H1 (cell line): Measurements from ENCODE around the gene NHSL2. TPM values are rescaled to one million over a fixed set of nuclear protein-coding genes. Genes with fewer than 3 reads are reported as not detected.

ENCODE experiments used
- CHD1 ChIP-seq: IDR thresholded peaks from 2 replicates; pipeline ENCODE4 v1.6.1; 2012; ENCODE audit warnings: low read depth, low read length, improper control_type of control experiment
- CREB1 ChIP-seq: IDR thresholded peaks from 2 replicates; pipeline ENCODE4 v1.6.1; 2012; ENCODE audit warnings: inconsistent platforms
- HDAC6 ChIP-seq: IDR thresholded peaks from one replicate; pipeline ENCODE4 v1.7.1; 2012; ENCODE audit warnings: low read depth, mild to moderate bottlenecking, inconsistent platforms, low read length, moderate library complexity
- NRF1 ChIP-seq: IDR thresholded peaks from 2 replicates; pipeline ENCODE4 v1.6.1; 2011; ENCODE audit warnings: mild to moderate bottlenecking, low read depth, low read length, improper control_type of control experiment
- SIRT6 ChIP-seq: IDR thresholded peaks from one replicate; pipeline ENCODE4 v1.7.1; 2012; ENCODE audit warnings: low read length, inconsistent platforms
- polyA plus RNA-seq, 7 experiments: library from polyadenylated mRNA; depleted of rRNA in 3 of 7; stranded (reverse) in 5 of 7; unstranded in 2 of 7; fragments of >200 nt in 5 of 7; fragments of 200-250 nt in 2 of 7; gene quantifications; 1 replicate in 5 of 7; 2 replicates in 1 of 7; 4 replicates in 1 of 7; pipeline versions ENCODE4 v1.2.1 to v1.2.3, GENCODE V29; 2011 to 2013; ENCODE audit warnings: missing spikeins in 2 of 7, mixed read lengths in 2 of 7
- total RNA-seq: library from RNA; stranded (reverse); fragmentation: NEBNext Ultra II Directional; extraction: Animal tissue kit (Norgen Biotek cat#: 25700); gene quantifications from 2 replicates; pipeline ENCODE4 v1.2.1, GENCODE V29; 2021
- TF ChIP-seq, protein P1 (sequence below): IDR thresholded peaks from 2 replicates; pipeline ENCODE4 v1.6.1; 2011; ENCODE audit warnings: low read length, improper control_type of control experiment

The NHSL2 gene
- total and polyA plus RNA-seq, 2 of the 8 experiments (the other 6 are each of a cell fraction or from before 2014, with no cell fraction given) = 3.7 to 7.2 TPM

DNA sequence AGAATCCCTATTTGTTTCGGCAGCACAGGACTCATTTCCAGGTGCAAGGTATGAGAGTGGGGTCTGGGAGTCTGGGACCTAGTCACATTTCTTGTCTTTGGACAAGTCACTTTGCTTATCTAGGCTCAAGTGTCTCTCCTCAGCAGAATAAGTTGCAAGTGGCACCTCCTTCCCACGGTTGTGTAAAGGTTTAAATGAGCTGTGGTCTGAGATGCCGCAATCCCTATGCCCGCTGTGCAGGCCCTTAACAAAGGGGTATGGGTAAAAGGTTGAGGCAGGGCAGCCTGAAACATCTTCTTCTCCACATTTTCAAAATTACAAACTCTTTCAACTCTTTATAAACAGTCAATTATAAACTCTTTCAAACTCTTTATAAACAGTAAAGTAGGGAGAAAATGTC lies 127.4 kb downstream of the NHSL2 start (continued):
- TF ChIP-seq CHD1 (no peak), NRF1 (no peak), SIRT6 (no peak), HDAC6 (no peak), CREB1 (no peak)
- TF ChIP-seq, protein P1, sequence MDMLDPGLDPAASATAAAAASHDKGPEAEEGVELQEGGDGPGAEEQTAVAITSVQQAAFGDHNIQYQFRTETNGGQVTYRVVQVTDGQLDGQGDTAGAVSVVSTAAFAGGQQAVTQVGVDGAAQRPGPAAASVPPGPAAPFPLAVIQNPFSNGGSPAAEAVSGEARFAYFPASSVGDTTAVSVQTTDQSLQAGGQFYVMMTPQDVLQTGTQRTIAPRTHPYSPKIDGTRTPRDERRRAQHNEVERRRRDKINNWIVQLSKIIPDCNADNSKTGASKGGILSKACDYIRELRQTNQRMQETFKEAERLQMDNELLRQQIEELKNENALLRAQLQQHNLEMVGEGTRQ = no peak
